Left lung (tissue), 10 donors: ENCODE results near the gene SMCO2. TPM values are rescaled to one million over a fixed set of nuclear protein-coding genes. Genes with fewer than 3 reads are reported as not detected.

ENCODE experiments used
- ATAC-seq: fragments of 200-7000 bp; cut with Tn5 transposase; one replicate; pipeline ENCODE4 v1.9.1; 2020; ENCODE audit warnings: moderate library complexity
- DNase-seq, 4 donors: peaks; one replicate each; pipeline ENCODE4 v3.0.0-alpha.2; 2013 to 2020
- H3K27ac ChIP-seq, 2 donors: fragments of 200-600 bp; sonication (generic) in 1 of 2; one replicate each; pipeline versions ENCODE4 v1.5.0 to v1.8.0; 2020 to 2021
- H3K27me3 ChIP-seq, 2 donors: fragments of 200-600 bp; sonication (generic) in 1 of 2; one replicate each; pipeline versions ENCODE4 v1.5.0 to v1.8.0; 2020 to 2021
- H3K36me3 ChIP-seq, 2 donors: fragments of 200-600 bp; sonication (generic) in 1 of 2; one replicate each; pipeline versions ENCODE4 v1.5.0 to v1.8.0; 2020 to 2021
- H3K4me1 ChIP-seq, 2 donors: fragments of 200-600 bp; one replicate each; pipeline ENCODE4 v1.8.0; 2021
- H3K4me3 ChIP-seq, 2 donors: fragments of 200-600 bp; sonication (generic) in 1 of 2; one replicate each; pipeline versions ENCODE4 v1.5.0 to v1.8.0; 2020 to 2021; ENCODE audit warnings: mild to moderate bottlenecking in 1 of 2
- H3K9me3 ChIP-seq, 2 donors: fragments of 200-600 bp; sonication (generic) in 1 of 2; one replicate each; pipeline versions ENCODE4 v1.5.0 to v1.8.0; 2020 to 2021
- CTCF ChIP-seq, 2 donors: fragments of 200-600 bp; sonication (generic) in 1 of 2; IDR thresholded peaks; one replicate each; pipeline versions ENCODE4 v1.5.0 to v1.8.0; 2021; ENCODE audit warnings: antibody characterized with exemption in 2 of 2
- intact Hi-C, 2 donors: fragments of 100-400 bp; cut with DNase I; formaldehyde crosslinking; loops; one replicate each; pipeline versions ENCODE4 v1.11.2 to v1.14.2; 2022
- polyA plus RNA-seq, 6 donors: library from polyadenylated mRNA; unstranded; fragments of 120-200 nt; gene quantifications; one replicate each; pipeline ENCODE4 v1.2.1, GENCODE V29; 2013; ENCODE audit not compliant: insufficient read length in 6 of 6
- total RNA-seq, 2 donors: library from RNA; stranded (reverse); fragmentation: NEBNext Ultra II Directional; extraction: Animal tissue kit (Norgen Biotek cat#: 25700); gene quantifications; one replicate each; pipeline ENCODE4 v1.2.1, GENCODE V29; 2021
- donor health status: DM: no; HTN: yes; CAD: no.
- donor health status: DM: no; HTN: no; CAD: no.

Gene SMCO2
- total and polyA plus RNA-seq, 8 donors = 0.17 to 0.60 (median 0.27) TPM; not detected in 2

- H3K27ac ChIP-seq = no peak overlapping the region
- no peaks in the 10 kb centered on the region for H3K9me3 ChIP-seq
- ATAC-seq (no peak), DNase-seq (no peak)
- H3K36me3 ChIP-seq = no peaks in the 10 kb centered on the region
- H3K27me3 ChIP-seq = no peaks in the 10 kb centered on the region
- H3K4me1 ChIP-seq = no peaks in the 10 kb centered on the region
- no peak for TF ChIP-seq CTCF (IDR thresholded peaks at IDR 0.05)
- intact Hi-C loops = no loop called here
- no peak overlapping the region for H3K4me3 ChIP-seq
These were observed 21.1 kb downstream of the SMCO2 start for GRCh38 chr12:27467641-27468040.

- intact Hi-C loops = no loop called here
- H3K4me3 ChIP-seq = no peak overlapping the region
- ATAC-seq = no peak
These were observed 21.7 kb downstream of the SMCO2 start for GRCh38 chr12:27468241-27468640.

GRCh38 chr12:27469176-27469736 is 22.7 kb downstream of the SMCO2 start:
- Histone ChIP-seq H3K36me3 (no peaks in the 10 kb centered on the region), H3K27me3 (no peaks in the 10 kb centered on the region), H3K4me1 (no peaks in the 10 kb centered on the region), H3K27ac (no peak overlapping the region), H3K9me3 (no peaks in the 10 kb centered on the region), H3K4me3 (no peak overlapping the region)
- no peak for TF ChIP-seq CTCF (IDR thresholded peaks at IDR 0.05)
- DNase-seq (no peak), ATAC-seq (no peak)
- intact Hi-C loops = no loop called here

More at GRCh38 chr12:27468241-27468640, 21.7 kb downstream of the SMCO2 start:
- TF ChIP-seq CTCF (IDR thresholded peaks at IDR 0.05) = no peak
- Histone ChIP-seq H3K4me1 (no peaks in the 10 kb centered on the region), H3K9me3 (no peaks in the 10 kb centered on the region), H3K27ac (no peak overlapping the region), H3K27me3 (no peaks in the 10 kb centered on the region), H3K36me3 (no peaks in the 10 kb centered on the region)
- DNase-seq = no peak

- H3K9me3 ChIP-seq = peaks cover 0 to 20% of the 10 kb centered on the region in 2 donors
- no peaks in the 10 kb centered on the region for H3K36me3 ChIP-seq
- no peak for TF ChIP-seq CTCF (IDR thresholded peaks at IDR 0.05)
- H3K27ac ChIP-seq = no peak overlapping the region
- H3K27me3 ChIP-seq = no peaks in the 10 kb centered on the region
- intact Hi-C loops = no loop called here
- no peak overlapping the region for H3K4me3 ChIP-seq
- no peaks in the 10 kb centered on the region for H3K4me1 ChIP-seq
- DNase-seq (no peak), ATAC-seq (no peak)
These were observed 26.1 kb downstream of the SMCO2 start for GRCh38 chr12:27472604-27473003.

GRCh38 chr12:27474344-27474743 is 27.8 kb downstream of the SMCO2 start:
- no peak for TF ChIP-seq CTCF (IDR thresholded peaks at IDR 0.05)
- ATAC-seq = no peak

More at GRCh38 chr12:27474344-27474743, 27.8 kb downstream of the SMCO2 start:
- no peak for DNase-seq
- Histone ChIP-seq H3K4me1 (no peaks in the 10 kb centered on the region), H3K4me3 (no peak overlapping the region), H3K27ac (no peak overlapping the region), H3K27me3 (no peaks in the 10 kb centered on the region), H3K9me3 (peaks cover 0 to 31% of the 10 kb centered on the region in 2 donors), H3K36me3 (no peaks in the 10 kb centered on the region)
- intact Hi-C loops = no loop called here
